HUES64 (cell line): ENCODE measurements around the gene FAHD1.

Experiments used
- H3K27ac ChIP-seq: 2 replicates; pipeline ENCODE4 v1.7.0; 2013; ENCODE audit warnings: low read depth, low read length, inconsistent platforms
- H3K27me3 ChIP-seq: 2 replicates; pipeline ENCODE4 v1.6.1; 2013; ENCODE audit warnings: mild to moderate bottlenecking, low read length; ENCODE audit not compliant: insufficient read depth
- H3K36me3 ChIP-seq: 2 replicates; pipeline ENCODE4 v1.6.1; 2013; ENCODE audit warnings: mild to moderate bottlenecking, low read length; ENCODE audit not compliant: insufficient read depth
- H3K4me1 ChIP-seq: 2 replicates; pipeline ENCODE4 v1.6.1; 2013; ENCODE audit warnings: mild to moderate bottlenecking, low read length, moderate library complexity; ENCODE audit not compliant: insufficient read depth
- H3K4me3 ChIP-seq: 2 replicates; pipeline ENCODE4 v1.5.1; 2013; ENCODE audit warnings: mild to moderate bottlenecking, low read length, moderate library complexity
- H3K9ac ChIP-seq: 2 replicates; pipeline ENCODE4 v1.6.1; 2013; ENCODE audit warnings: mild to moderate bottlenecking, low read depth, low read length
- H3K9me3 ChIP-seq: 2 replicates; pipeline ENCODE4 v1.6.1; 2013; ENCODE audit warnings: low read depth, low read length; ENCODE audit not compliant: insufficient read depth
- WGBS: fragments of 150-250, 120-280 bp; methylation state at CpG from one replicate; pipeline ENCODE4 v1.1.7; 2013; ENCODE audit warnings: missing lambda C conversion rate; 5-methylcytosine and 5-hydroxymethylcytosine counted together

FAHD1 gene

DNA sequence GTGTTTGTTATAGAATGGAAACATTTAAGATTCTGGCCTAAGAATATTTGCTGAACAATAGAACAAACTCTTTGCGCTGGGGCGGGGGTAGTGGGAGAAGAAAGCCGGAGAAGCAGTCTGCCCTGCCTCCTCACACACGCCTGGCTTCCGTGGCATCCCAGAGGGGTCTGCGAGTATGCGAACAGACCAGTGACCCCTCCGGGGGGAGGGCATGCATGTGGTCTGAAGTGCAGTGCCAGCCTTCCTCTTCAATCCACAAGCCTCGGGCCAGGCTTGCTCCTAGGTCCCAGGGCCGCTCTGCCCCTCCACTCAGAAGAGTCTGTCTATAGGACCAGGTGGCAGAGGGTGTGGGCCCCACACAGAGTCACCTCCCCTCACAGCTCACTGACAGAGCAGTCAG is 19.4 kb upstream of the FAHD1 start:
- Histone ChIP-seq H3K4me1 (no peaks in the 10 kb centered on the region), H3K27ac (no peak overlapping the region), H3K4me3 (no peak overlapping the region), H3K9ac (no peak overlapping the region), H3K36me3 (peaks cover 3% of the 10 kb centered on the region; the same call in 1 of the 2 replicates), H3K9me3 (0 out of 2 replicates have a peak, but pooled peaks cover 3% of the 10 kb centered on the region), H3K27me3 (no peaks in the 10 kb centered on the region)
- 86% methylated on average over 10 of the region's 10 CpGs for WGBS

DNA sequence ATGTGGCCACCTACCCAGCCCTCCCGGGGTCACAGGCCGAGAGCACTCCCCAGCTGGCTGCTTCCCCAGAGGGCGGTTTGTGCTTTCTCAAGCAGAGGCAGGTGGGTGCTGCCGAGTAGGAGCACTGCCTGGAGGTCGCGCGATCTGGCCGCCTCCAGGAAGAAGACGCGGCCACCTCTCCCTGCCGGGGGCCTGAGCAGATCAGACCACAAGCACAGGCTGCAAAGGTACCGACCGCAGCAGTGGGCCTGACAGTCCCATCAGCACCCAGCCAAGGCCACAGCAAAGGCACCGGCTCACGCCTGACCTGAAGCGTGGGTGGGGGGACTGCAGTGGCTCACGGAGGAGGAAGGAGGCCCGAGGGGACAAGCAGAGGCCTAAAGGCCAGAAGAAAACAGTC is 18.3 kb upstream of the FAHD1 start:
- Histone ChIP-seq H3K9me3 (0 out of 2 replicates have a peak, but pooled peaks cover 3% of the 10 kb centered on the region), H3K4me3 (no peak overlapping the region), H3K4me1 (no peaks in the 10 kb centered on the region), H3K9ac (no peak overlapping the region), H3K27ac (no peak overlapping the region), H3K36me3 (peaks cover 3% of the 10 kb centered on the region; the same call in 1 of the 2 replicates), H3K27me3 (no peaks in the 10 kb centered on the region)
- 79% methylated on average over 18 of the region's 18 CpGs for WGBS

DNA sequence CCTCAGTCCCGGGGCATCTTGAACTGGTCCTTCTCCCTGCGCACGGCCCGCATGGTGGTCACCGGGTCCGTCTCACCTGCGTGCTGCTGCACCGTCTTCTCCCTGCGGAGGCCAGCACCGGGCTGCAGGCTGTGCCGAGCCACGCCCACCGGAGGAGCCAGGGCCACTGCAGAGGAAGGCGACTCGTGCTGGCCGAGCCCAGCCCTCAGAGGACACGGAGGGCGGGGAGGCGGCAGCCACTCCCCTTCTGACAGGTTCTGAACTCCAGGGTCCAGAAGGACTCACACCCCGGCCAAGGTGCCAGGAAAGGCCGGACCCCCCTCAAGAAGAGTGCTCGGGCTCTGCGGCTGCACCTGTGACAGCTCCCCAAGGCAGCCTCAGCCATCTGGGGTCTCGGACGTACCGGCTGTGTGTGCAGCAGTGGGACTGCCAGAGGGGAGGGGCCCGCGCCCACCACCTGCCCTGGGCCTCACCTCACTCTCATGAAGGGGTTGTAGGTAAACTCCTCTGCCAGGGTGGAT is 17.7 kb upstream of the FAHD1 start:
- H3K9me3 ChIP-seq: no peaks in the 10 kb centered on the region
- WGBS: 68% methylated on average over 28 of the region's 28 CpGs
- no peak overlapping the region for H3K9ac ChIP-seq
- H3K27me3 ChIP-seq: no peaks in the 10 kb centered on the region
- no peak overlapping the region for H3K4me3 ChIP-seq
- H3K4me1 ChIP-seq: no peaks in the 10 kb centered on the region
- no peak overlapping the region for H3K27ac ChIP-seq
- H3K36me3 ChIP-seq: peaks cover 3% of the 10 kb centered on the region; the same call in 1 of the 2 replicates

DNA sequence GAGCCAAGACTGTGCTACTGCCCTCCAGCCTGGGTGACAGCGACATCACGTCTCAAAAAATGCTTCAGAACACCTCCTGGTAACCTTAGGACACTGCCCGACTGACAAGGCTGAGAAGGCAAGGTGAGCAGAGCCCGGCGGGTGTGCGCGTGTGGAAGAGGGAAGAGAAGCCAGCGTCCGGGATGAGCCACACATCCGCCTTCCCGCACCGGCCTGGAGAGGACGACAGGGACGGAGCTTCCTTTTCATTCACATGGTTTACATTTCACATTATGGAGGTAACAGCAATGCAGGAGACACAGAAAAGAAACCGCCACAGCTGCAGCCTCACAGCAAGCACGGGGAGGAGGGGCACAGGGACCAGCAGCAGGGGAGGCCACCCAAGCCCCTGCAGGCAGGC is 16.9 kb upstream of the FAHD1 start:
- WGBS: 95% methylated on average over 13 of the region's 16 CpGs
- Histone ChIP-seq H3K36me3 (peaks cover 3% of the 10 kb centered on the region; the same call in 1 of the 2 replicates), H3K4me3 (no peak overlapping the region)

DNA sequence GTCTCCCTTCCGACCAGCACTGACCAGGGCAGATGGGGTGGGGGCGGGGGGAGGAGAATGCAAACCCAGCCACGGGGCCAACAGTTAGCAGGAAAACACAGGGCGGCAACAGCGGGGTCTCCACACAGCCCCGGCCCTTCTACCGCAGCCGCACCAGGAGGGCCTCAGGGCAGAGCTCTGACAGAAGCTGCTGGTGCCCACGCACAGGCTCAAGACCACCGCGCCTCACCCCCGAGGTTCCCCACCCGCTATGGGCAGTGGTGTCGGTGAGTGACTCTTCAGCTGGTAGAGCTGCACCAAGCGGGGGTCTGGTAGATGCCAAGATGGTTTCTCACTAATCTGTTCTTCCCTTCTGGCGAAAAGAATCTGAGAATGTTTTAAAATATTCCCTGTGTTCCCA is 16.5 kb upstream of the FAHD1 start:
- Histone ChIP-seq H3K36me3 (peaks cover 4% of the 10 kb centered on the region; the same call in 1 of the 2 replicates), H3K27me3 (no peaks in the 10 kb centered on the region), H3K27ac (no peak overlapping the region), H3K9me3 (no peaks in the 10 kb centered on the region), H3K4me3 (no peak overlapping the region), H3K4me1 (no peaks in the 10 kb centered on the region), H3K9ac (no peak overlapping the region)
- 94% methylated on average over 16 of the region's 16 CpGs for WGBS

More for the DNA sequence above, 16.9 kb upstream of the FAHD1 start:
- Histone ChIP-seq H3K9me3 (no peaks in the 10 kb centered on the region), H3K27ac (no peak overlapping the region), H3K9ac (no peak overlapping the region), H3K4me1 (no peaks in the 10 kb centered on the region), H3K27me3 (no peaks in the 10 kb centered on the region)

DNA sequence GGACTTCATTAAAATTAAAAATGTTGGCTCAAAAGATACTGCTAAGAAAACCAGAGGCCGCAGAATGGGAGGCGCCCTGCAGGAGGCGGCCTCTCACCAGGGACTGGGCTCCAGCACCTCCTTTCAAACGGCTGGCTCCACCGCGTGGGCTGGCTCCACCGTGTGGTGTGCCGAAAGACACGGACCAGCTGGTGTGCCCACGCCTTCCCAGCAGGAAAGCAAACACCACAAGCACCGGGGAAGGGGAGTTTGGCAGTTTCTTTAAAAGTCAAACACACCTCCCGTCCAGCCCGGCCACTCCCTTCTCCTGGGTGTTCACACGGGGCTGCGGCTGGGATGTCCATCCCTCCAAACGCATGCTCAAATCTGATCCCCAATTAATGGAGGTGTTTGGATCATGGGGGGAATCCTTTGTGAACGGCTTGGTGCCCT is 14.3 kb upstream of the FAHD1 start:
- H3K27ac ChIP-seq: no peak overlapping the region
- no peaks in the 10 kb centered on the region for H3K27me3 ChIP-seq
- peaks cover 10% of the 10 kb centered on the region; the same call in 1 of the 2 replicates for H3K36me3 ChIP-seq
- no peaks in the 10 kb centered on the region for H3K9me3 ChIP-seq
- H3K4me1 ChIP-seq: no peaks in the 10 kb centered on the region
- 48% methylated on average over 17 of the region's 17 CpGs for WGBS
- no peak overlapping the region for H3K4me3 ChIP-seq
- no peak overlapping the region for H3K9ac ChIP-seq

DNA sequence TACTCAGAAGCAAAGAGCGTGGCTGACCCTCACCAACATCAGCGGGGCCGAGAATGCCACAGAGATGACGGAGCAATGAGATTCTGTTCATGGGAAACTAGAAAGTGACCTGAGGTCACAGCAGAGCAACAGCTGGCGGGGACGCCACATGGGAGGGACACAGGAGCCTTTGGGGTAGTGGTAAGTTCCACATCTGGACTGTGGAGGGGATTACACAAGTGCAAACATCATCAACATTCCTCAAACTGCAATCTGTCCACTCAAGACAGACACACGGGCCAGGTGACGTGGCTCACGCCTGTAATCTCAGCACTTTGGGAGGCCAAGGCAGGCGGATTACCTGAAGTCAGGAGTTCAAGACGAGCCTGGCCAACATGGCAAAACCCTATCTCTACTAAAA is 11.5 kb upstream of the FAHD1 start:
- Histone ChIP-seq H3K4me3 (no peak overlapping the region), H3K9me3 (no peaks in the 10 kb centered on the region), H3K4me1 (no peaks in the 10 kb centered on the region), H3K27ac (no peak overlapping the region), H3K27me3 (no peaks in the 10 kb centered on the region), H3K36me3 (peaks cover 10% of the 10 kb centered on the region; the same call in 1 of the 2 replicates), H3K9ac (no peak overlapping the region)
- 97% methylated on average over 11 of the region's 11 CpGs for WGBS

GRCh38 chr16:1816396-1817275 is 10.4 kb upstream of the FAHD1 start:
- WGBS: 95% methylated on average over 40 of the region's 40 CpGs
- Histone ChIP-seq H3K4me1 (no peaks in the 10 kb centered on the region), H3K9ac (no peak overlapping the region), H3K27ac (no peak overlapping the region), H3K27me3 (no peaks in the 10 kb centered on the region), H3K36me3 (peaks cover 10% of the 10 kb centered on the region; the same call in 1 of the 2 replicates), H3K4me3 (no peak overlapping the region), H3K9me3 (no peaks in the 10 kb centered on the region)

DNA sequence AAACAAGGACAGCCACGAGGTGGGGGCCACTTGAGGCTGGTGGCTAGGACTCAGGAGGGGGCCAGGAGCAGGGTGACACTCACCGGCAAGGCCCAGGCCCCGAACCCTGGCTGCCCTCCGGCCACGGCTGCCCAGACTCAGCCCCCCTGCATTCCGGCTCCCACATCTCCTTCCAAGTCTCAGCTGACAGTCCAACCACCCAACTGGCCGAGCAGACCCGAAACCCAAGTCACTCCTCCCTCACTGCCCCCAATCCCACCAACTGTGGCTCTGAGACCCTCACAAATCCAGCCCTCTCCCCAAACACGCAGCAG is 9.8 kb upstream of the FAHD1 start:
- H3K9ac ChIP-seq: no peak overlapping the region
- H3K27ac ChIP-seq: no peak overlapping the region
- WGBS: 92% methylated on average over 9 of the region's 9 CpGs
- no peaks in the 10 kb centered on the region for H3K9me3 ChIP-seq
- peaks cover 10% of the 10 kb centered on the region; the same call in 1 of the 2 replicates for H3K36me3 ChIP-seq
- H3K4me1 ChIP-seq: no peaks in the 10 kb centered on the region
- no peaks in the 10 kb centered on the region for H3K27me3 ChIP-seq
- no peak overlapping the region for H3K4me3 ChIP-seq

- Histone ChIP-seq H3K4me3 (no peak overlapping the region), H3K36me3 (peaks cover 10% of the 10 kb centered on the region; the same call in 1 of the 2 replicates), H3K27me3 (no peaks in the 10 kb centered on the region), H3K9me3 (no peaks in the 10 kb centered on the region), H3K27ac (no peak overlapping the region), H3K4me1 (no peaks in the 10 kb centered on the region), H3K9ac (no peak overlapping the region)
- WGBS: 94% methylated on average over 17 of the region's 17 CpGs
Observed at GRCh38 chr16:1817716-1818115, 9.3 kb upstream of the FAHD1 start.

DNA sequence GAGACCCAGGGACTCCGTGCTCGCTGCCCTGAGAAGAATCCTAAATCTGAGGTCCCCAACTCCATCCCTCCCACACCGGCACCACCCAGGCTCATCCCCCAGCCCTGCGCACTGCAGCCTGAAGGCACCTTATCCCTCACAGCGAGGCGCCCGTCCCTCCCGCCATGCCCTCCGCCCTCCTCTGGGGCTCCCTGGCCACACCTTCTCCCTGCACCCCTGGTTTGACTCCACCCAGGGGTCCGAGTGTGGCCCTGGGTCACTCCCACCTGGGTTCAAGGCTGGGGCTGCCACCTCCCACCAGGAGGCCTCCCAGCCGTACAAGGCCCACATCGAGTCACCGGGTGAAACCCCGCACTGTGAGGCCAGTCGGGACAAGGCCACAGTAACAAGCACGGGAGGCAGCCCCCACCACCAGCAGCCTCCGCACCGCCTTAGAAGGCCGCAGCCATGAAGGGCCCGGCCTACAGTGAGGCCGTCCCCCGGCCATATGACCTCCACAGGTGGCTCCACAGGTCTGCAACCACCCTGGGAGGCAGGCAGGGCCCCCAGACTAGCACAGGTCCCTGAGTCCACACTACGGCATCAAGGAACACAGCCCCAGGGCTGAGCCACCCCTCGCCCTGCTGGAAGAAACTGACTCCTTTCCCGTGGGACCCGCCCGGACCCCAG is 8.7 kb upstream of the FAHD1 start:
- H3K27ac ChIP-seq: no peak overlapping the region
- no peaks in the 10 kb centered on the region for H3K4me1 ChIP-seq
- no peaks in the 10 kb centered on the region for H3K27me3 ChIP-seq
- H3K9me3 ChIP-seq: no peaks in the 10 kb centered on the region
- no peak overlapping the region for H3K4me3 ChIP-seq
- 95% methylated on average over 27 of the region's 27 CpGs for WGBS
- no peak overlapping the region for H3K9ac ChIP-seq
- peaks cover 10% of the 10 kb centered on the region; the same call in 1 of the 2 replicates for H3K36me3 ChIP-seq
